Hematopoietic multipotent progenitor cell treated with erythropoietin and hydrocortisone succinate and interleukin-3 and kit ligand, for 4 days (in vitro differentiated cells): ENCODE results near the gene SDK1.

Experiments used
- DNase-seq: peaks from one replicate; pipeline ENCODE4 v3.0.0-alpha.2; 2015

SDK1 gene

DNA sequence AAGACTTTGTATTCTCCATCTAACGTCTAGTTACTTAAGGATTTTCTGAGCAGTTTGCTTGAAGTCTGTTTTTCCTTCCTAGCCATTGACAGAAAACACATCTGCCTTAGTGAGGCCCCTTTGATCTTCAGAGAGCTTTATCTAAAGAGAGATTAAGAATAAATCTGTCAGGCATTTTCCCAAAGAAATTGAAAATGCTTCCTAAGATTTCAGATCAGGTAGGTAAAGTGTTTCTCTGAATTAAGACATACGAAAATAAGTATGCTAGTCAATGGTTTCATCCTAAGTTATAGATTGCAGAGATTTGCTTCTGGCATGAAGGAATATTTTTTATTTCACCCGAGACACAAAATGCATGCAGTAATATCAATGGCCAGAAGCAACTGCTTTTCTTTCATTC is 168.6 kb downstream of the SDK1 start:
- no peak for DNase-seq

- no peak for DNase-seq
Measured at GRCh38 chr7:3480197-3480596, 179.1 kb downstream of the SDK1 start.

- no peak for DNase-seq
Measured at GRCh38 chr7:3481435-3481834, 180.4 kb downstream of the SDK1 start.

DNA sequence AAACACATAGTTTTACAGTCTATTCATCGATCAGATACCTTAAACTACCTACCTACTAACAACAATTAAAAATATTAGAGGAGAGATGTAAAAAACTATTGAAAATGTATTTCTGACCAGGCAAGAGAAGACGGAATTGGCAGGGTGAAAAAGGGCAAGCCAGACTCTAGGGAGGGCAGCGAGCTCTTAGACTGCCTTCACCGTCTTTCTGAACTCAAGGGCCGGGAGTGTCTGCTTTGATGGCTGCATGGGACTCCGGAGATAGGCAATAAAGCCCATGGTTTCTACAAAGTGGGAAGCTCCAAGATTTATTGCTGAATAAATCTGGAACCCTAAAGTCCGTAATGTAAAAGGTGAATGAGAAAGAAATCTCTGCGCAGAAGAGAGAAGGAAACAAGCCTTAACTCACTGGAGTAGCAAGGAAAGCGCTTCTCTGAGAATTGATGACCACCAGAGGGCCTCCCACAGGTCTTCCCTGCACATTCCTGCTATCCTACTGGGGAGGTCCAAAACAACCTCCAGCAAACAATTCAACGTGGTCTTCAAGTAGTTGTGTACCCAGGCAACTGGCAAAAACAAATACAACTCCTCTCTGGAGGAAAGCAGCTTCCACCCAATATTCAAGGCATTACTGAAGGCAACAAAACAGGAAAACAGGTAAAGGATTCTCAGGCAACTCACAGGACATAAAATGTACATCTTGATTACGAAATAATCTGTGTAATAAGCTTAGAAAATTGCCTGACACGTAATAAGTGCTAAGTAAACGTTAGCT is 181.3 kb downstream of the SDK1 start:
- peak; percentile 21 for DNase-seq

GRCh38 chr7:3486841-3487240 is 185.8 kb downstream of the SDK1 start:
- no peak for DNase-seq

DNA sequence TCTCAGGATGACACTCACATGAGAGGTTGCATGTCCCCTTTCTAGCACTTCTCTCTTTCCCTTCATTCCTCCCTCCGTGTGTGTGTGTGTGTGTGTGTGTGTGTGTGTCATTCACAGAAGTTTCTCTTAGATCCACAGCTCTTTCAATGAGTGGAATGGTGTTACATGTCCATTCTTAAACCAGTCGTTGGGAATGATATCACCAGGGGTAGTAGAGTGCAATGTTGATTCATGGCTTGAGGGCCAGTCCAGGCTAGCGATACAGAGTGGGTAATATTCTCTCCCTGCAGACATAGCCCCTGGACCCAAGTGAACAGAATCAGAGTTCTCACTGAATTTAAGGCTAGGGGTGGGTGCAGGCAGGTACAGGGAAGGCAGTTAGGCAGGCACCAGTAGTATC is 187.8 kb downstream of the SDK1 start:
- DNase-seq, result no peak

- DNase-seq, result no peak
Measured at GRCh38 chr7:3493499-3493898, 192.4 kb downstream of the SDK1 start.

DNA sequence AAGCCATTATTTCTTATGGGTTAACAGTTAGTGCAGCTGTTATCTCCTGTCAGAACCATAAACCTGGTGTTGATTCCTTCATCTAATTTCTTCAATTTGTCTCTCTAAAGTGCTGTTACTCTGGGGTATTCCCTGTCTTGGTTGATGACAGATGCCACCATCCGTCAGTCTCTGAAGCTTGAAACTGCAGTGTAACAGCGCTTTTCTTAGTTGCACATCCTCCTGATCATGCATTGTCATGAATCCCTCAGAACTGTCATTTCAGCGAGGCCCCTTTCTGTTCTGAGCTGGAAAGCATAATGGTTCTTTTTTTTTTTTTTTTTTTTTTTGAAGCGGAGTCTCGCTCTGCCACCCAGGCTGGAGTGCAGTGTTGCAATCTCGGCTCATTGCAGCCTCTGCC is 193.9 kb downstream of the SDK1 start:
- DNase-seq, result no peak

DNA sequence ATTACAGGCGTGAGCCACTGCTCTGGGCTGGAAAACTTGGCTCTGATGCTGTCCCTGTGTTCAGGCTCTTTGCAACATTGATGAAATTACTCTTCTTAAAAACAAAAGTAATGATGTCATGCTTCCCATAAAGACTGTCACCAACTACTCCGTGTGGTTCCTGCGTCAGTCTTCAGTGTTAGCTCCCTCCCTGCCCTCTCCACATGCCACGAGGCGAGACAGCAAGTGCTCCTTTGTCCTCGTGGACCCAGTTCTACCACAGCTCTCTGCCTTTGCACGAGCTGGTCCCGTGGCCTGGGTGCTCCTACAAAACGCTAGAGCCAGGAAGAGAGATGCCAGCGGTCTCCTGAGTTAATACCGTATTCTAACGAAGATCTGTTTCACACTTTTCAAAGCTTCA is 194.5 kb downstream of the SDK1 start:
- no peak for DNase-seq

GRCh38 chr7:3495954-3496353 is 194.9 kb downstream of the SDK1 start:
- DNase-seq, result no peak

GRCh38 chr7:3497796-3498195 is 196.7 kb downstream of the SDK1 start:
- DNase-seq, result no peak

GRCh38 chr7:3501671-3502070 is 200.6 kb downstream of the SDK1 start:
- no peak for DNase-seq

GRCh38 chr7:3504384-3504783 is 203.3 kb downstream of the SDK1 start:
- no peak for DNase-seq

GRCh38 chr7:3510101-3511020 is 209.3 kb downstream of the SDK1 start:
- no peak for DNase-seq

DNA sequence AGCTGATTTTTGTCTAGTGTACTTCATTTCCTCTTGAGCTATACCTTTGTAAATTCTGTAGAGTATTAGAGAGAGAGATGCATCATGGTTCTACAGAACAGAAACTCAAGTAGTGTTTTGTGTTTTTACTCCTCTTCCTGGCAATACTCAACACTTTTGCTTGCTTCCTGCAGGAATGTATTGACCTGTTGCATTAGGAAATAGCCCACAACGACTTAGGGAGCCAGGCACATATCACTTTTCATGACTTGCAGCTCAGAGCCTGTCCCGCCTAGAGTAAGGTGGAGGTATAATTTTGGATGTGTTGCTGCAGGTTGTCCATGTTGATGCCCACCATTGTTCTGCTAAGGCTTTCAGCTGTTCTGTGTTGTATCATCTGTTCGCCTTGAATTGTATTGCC is 216.3 kb downstream of the SDK1 start:
- no peak for DNase-seq

- DNase-seq, result no peak
Measured at GRCh38 chr7:3518546-3518945, 217.5 kb downstream of the SDK1 start.

DNA sequence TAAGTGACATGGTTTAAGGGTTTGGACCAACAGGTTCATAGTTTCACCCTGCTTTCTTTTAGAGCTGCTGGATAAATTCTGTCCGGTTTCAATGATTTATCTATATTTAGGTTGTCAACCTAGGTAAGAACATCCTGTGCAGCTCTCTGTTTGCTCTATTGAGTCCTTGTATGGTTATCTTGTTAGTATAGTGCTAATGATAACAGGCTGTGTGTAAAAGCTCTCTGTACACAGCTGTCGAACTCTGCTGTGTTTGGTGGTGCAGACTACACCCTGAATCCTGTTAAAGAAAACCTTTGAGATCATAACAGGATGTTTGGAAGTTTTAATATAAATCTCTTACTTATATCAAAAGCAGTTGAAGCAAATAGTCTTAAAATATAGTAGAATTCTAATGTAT is 219.2 kb downstream of the SDK1 start:
- DNase-seq, result no peak

DNA sequence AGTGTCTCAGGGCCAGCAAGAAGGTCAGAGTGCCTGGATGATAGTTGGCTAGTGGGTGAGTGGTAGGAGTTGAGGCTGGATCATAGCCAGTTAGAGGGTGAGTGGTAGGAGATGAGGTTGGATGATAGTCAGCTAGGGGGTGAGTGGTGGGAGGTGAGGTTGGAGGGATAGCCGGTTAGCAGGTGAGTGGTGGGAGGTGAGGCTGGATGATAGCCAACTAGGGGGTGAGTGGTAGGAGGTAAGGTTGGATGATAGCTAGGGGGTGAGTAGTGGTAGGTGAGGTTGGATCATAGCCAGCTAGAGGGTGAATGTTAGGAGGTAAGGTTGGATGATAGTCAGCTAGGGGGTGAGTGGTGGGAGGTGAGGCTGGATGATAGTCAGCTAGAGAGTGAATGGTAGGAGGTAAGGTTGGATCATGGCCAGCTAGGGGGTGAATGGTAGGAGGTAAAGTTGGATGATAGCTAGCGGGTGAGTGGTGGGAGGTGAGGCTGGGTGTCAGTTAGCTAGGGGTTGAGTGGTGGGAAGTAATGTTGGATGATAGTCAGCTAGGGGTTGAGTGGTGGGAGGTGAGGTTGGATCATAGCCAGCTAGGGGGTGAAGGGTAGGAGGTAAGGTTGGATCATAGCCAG is 226.6 kb downstream of the SDK1 start:
- DNase-seq, result no peak

- no peak for DNase-seq
Measured at GRCh38 chr7:3533040-3533439, 232.0 kb downstream of the SDK1 start.

DNA sequence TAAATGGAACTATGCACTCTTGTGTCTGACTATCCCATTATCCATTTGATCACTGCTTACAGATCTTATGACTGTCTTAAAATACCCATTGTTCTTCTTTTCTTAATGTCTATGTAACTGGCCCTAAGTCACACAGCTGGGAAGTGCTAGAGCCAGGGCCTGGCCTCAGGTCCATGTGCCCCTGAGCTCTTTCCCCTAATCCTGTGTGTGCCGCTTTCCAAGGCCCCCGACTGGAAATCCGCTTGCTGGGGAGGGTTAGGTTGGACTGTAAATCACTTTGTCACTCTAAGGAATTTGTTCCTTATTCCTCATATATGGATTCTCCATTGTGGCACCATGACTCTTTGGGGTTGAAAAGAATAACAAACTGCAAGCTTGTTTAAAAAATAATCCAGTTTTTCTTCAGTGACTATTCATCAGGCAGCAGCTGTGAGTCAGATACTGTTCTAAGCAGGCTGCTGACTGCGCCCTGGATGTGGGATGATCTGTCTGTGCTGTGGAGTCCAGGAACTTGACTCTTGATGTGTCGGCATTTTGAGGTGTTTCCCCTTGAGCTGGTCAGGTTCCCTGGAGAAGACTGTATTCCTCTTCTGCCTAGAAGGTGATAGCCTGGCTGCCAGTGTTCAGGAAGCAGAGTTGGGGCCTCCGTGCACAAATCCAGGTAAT is 236.3 kb downstream of the SDK1 start:
- DNase-seq, result no peak

DNA sequence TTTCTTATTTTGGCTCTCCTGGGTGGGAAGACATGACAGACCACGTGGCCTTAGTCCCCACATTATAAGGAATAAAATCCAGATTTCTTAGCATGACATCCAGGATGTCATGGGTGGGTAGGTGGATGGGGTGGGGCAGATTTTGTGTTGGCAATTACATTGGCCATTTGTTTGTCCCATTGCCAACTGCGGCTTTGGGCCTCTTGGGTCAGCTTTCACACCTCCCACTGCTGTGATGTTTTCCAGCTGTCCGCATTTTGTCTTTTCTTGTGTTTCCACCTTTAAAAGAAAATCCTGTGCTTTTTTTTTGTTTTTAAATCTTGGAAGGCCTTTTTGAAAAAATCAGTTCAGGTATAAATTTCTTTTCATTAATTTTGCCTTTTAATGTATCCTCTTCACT is 237.0 kb downstream of the SDK1 start:
- DNase-seq, result no peak

- no peak for DNase-seq
Measured at GRCh38 chr7:3540456-3541220, 239.6 kb downstream of the SDK1 start.
